Head of caudate nucleus (tissue), 42 donors: ENCODE measurements around the gene HNRNPA0.

Experiments
- DNase-seq, 42 donors: peaks; one replicate each; pipeline versions ENCODE4 v3.0.0 to v3.0.0-alpha.2; 2020 to 2021; ENCODE audit warnings: mixed read lengths in 7 of 42
- intact Hi-C: fragments of 100-400 bp; cut with DNase I; formaldehyde crosslinking; loops from one replicate; pipeline ENCODE4 v1.15.0; 2022

The HNRNPA0 gene

DNA sequence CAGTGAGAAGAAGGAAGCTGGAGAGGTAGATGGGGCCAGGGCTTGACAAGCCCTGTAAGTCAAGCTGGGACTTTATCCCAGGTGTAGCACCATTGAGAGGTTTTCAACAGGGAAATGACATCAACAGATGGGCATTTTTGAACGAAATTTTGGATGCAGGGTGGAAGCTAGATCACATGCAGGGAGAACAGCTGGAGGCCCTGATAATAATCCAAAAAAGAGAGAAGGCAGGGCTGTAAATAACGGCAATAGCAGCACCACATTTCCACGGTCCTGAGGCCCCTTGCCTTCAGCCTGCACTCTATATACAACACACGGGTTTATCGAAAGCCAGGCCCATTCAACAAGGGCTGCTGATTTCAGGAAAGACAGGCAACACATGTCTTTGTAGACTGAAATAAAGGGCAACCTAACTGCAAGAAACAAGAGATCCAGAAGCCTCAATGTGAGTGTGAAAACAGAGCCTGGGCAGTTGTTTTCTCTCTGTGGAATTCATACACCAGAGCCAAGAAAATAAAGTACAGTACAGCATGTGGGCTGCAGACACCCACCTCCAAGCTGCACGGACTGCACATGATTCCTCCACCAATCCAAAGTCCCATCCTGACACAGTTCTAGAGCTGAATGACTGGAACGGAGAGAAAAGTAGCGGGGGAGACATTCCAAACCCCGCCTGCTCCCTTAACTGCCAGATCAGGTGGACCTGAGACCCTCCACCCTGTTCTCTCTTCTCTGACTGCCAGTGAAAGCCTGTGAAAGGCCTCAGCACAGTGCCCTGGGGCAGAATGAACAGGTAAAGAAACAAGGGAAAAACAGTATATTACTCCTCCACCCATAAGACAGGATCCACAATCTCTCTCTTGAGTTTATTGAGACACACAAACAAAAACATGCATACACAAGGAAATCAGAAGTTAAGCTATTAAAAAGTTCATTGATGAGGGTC is 54.6 kb downstream of the HNRNPA0 start:
- intact Hi-C loops, result no loop called here
- peak in 11 of 42 donors; percentile 6 to 48 (median 16) for DNase-seq

DNA sequence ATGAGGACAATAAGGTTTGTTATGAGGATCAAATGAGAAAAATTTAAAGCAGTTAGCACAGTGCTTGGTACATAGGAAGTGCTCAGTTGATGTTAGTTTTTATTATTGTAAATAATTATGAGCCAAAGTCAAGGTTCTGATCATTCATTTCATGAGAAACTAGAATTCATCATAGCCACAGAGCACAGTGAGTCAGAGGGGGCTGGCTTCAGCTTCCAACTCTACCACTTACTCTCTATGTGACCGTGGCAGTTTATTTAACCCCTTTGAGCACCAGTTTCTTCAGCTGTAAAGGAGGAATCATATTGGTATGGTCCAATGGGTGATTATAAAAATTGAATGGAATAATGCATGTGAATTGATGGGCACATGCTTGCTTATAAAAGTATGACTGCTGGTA is 57.7 kb downstream of the HNRNPA0 start:
- no peak for DNase-seq
- intact Hi-C loops, result no loop called here

DNA sequence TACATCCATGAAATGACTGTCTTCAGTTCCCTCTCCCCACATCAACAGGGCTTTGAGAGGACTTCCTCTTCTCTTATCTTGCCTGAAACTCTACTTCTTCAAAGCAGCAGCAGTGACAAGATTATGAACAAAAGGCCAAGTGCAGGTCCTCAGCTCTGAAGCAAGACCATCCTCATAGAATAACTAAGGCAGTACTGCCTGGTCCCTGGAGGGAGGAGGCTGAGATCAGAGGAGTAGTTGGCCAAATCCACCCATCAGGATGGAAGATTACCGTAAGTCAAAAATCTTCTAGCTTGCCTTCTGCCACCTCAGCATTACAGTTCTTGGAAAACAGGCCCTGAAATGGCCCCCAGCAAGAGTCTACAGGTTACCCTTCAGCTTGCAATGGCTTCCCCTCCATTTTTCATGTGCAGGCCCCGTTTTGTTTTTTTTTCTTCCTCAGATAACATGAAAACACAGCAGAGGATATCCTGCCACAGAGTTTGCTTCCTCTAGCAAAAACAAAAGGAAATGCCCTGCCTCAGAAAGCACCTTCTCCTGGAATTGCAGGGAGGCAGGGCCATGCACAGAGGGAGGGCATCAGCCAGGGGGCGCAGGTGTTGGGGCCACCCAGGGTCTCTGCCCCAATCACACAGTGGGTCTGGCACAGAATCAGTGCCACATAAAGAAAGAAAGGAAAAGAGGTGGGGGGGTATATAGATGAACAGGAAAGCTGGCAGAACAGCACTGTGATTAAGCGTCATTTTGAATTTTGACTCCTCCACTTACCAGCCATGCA is 58.3 kb downstream of the HNRNPA0 start:
- DNase-seq, result no peak
- intact Hi-C loops, result no loop called here
